Caki2 (cell line): ENCODE measurements around the gene ORC6. TPM values are rescaled to one million over a fixed set of nuclear protein-coding genes. Genes with fewer than 3 reads are reported as not detected.

ENCODE experiments used
- DNase-seq: peaks from one replicate; pipeline ENCODE4 v3.0.0-alpha.2; 2015; ENCODE audit warnings: low read depth
- in situ Hi-C: cut with HindIII; loops from 2 replicates; pipeline ENCODE4 v1.10.0; 2016; ENCODE audit warnings: low sequenced_read_pairs, low pct_unique_long_range_greater_than_20kb, mixed read lengths
- total RNA-seq: library from RNA; depleted of rRNA; stranded (reverse); fragments of >200 nt; shearing (Covaris generic); gene quantifications from 2 replicates; pipeline ENCODE4 v1.2.3, GENCODE V29; 2014; ENCODE audit warnings: low replicate concordance

The ORC6 gene
- total RNA-seq, 1 experiment from 2014 or later = 19.6 TPM

- in situ Hi-C loops = no loop called here
- no peak for DNase-seq
These were observed 38.2 kb downstream of the ORC6 start for GRCh38 chr16:46727630-46728029.

- no peak for DNase-seq
These were observed 39.3 kb downstream of the ORC6 start for GRCh38 chr16:46728806-46729205.

GRCh38 chr16:46729326-46729995 lies 40.0 kb downstream of the ORC6 start:
- in situ Hi-C loops = no loop called here
- no peak for DNase-seq

More at GRCh38 chr16:46728806-46729205, 39.3 kb downstream of the ORC6 start:
- in situ Hi-C loops = no loop called here

GRCh38 chr16:46730126-46730525 lies 40.7 kb downstream of the ORC6 start:
- no peak for DNase-seq
- in situ Hi-C loops = no loop called here

GRCh38 chr16:46730801-46731690 lies 41.6 kb downstream of the ORC6 start:
- DNase-seq = no peak
- in situ Hi-C loops = no loop called here

- in situ Hi-C loops = no loop called here
- no peak for DNase-seq
These were observed 42.5 kb downstream of the ORC6 start for GRCh38 chr16:46731691-46732555.

- DNase-seq = no peak
- in situ Hi-C loops = no loop called here
These were observed 43.1 kb downstream of the ORC6 start for GRCh38 chr16:46732561-46732960.

- in situ Hi-C loops = no loop called here
- DNase-seq = no peak
These were observed 43.9 kb downstream of the ORC6 start for GRCh38 chr16:46733319-46733830.

- in situ Hi-C loops = no loop called here
- DNase-seq = no peak
These were observed 47.2 kb downstream of the ORC6 start for GRCh38 chr16:46736695-46737094.

GRCh38 chr16:46737621-46738214 lies 48.3 kb downstream of the ORC6 start:
- in situ Hi-C loops = no loop called here
- DNase-seq = no peak

- no peak for DNase-seq
- in situ Hi-C loops = no loop called here
These were observed 50.5 kb downstream of the ORC6 start for GRCh38 chr16:46739934-46740333.

GRCh38 chr16:46743232-46743719 lies 53.8 kb downstream of the ORC6 start:
- in situ Hi-C loops = no loop called here
- DNase-seq = no peak

GRCh38 chr16:46745617-46746016 lies 56.2 kb downstream of the ORC6 start:
- DNase-seq = no peak
- in situ Hi-C loops = no loop called here

- no peak for DNase-seq
- in situ Hi-C loops = no loop called here
These were observed 57.6 kb downstream of the ORC6 start for GRCh38 chr16:46746821-46747776.
